NCI-H82 treated with DMSO at 0.1 percent for 48 hours (cell line): ENCODE measurements around the gene FOXC1.

Experiments used
- DNase-seq: peaks from one replicate; lab custom pipeline; 2025; ENCODE audit not compliant: unreplicated experiment; lab: John Stamatoyannopoulos, UW

Gene FOXC1

DNA sequence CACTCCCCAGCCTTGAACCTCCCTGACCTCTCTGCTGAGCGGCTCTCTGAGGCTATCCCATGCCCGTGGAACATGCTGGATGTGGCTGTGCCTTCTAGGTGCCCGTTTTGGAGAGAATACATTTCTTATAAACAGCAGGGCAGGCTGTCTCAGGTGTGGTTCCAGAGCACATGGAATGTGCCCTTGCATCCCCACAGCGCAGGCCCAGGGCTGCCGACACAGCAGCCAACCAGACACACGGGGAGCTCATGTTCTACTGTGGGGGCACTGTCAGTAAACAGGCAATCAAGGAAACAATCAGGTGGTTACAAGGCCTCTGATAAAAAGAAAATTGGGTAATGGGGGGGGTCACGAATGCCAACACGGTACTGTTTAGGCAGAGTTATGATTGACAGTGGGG, 30.8 kb downstream of the FOXC1 start:
- DNase-seq, result no peak

DNA sequence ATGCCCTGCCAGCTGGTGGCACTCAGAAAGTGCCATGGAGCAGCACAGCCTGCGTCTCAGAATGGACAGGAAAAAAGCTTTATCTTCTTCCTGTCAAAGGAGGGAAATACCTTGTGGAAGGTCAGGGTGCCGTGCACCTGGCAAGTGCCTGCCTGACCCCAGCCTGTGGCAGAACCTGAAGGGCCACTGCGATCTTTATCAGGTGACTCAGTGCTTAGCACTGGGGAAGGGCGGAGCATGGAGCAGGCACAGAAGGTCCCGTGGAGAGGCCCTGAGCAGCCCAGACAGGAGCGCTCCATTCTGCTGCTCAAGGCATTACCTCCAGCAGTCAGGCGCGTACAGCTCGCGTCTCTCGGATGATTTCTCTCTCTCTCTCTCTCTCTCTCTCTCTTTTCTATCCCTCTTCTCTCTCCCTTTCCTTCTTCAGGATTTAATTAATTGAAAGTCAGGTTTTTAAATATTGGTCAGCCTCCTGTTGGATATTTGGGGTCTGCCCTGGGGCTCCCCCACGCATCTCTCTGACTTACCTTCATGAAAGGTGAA, 31.7 kb downstream of the FOXC1 start:
- DNase-seq, result no peak

GRCh38 chr6:1643111-1643510, 33.4 kb downstream of the FOXC1 start:
- DNase-seq, result no peak

DNA sequence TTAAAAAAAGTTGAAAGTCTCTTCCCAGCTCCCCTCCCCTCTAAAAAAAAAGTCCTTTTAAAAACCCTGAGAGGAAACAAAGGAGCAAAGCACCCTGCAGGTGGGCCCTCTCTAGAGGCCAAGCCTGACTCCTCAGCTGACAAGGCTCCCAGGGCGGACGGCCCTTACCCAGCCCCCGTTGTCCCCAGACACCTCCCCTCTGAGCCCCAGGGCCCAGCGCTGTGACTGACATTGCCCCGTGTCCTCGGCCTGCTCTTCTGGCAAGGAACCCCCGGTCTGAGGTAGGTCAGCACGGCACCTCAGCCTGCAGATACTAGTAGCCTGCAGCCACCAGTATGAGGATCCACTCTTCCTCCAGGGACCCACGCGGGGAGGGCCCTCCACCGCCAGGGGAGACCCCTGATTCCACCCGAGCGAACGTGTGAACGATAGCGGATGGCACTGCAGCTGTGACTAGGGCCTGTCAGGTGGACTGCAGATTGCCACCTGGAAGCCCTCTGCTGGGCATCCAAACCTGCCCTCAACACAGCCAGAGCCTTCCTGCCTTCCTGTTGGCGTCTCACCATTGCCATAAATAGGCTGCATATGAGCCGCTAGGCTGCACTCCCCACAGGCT, 34.2 kb downstream of the FOXC1 start:
- DNase-seq, result no peak

- DNase-seq, result no peak
Measured at GRCh38 chr6:1644516-1645060, 34.9 kb downstream of the FOXC1 start.

DNA sequence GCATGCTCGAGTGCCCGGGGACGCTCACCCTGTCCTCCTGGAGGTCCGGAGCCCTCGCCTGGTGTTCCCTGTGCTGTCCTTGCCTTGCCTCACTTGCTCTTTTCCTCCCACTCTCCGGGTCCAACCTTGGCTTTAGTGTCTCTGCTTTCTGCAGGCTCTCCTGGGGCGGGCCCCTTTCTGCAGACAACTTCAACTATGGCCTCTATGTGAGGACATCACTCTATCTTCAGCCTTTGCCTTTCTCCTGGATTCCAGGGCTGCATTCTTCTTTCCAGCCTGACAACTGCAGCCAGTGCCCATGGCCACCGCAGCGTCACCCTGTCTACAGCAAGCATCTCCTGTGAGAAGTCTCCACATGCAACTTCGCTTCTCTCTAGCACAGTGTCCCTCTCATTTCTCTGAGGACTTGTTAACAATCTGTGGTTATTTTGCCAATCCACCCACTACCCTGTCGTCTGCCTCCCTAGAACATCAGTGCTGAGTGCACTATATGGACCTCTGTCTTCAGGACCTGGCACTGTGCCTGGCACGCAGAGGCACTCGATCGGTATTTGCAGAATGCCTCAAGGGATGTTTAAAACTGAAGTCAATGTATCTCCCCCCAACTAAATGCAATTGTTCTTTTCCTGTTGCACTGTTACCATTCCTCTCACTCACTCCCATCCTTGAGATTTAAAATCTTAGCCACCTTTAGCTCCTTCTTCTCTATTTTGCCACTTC, 35.9 kb downstream of the FOXC1 start:
- DNase-seq, result no peak

DNA sequence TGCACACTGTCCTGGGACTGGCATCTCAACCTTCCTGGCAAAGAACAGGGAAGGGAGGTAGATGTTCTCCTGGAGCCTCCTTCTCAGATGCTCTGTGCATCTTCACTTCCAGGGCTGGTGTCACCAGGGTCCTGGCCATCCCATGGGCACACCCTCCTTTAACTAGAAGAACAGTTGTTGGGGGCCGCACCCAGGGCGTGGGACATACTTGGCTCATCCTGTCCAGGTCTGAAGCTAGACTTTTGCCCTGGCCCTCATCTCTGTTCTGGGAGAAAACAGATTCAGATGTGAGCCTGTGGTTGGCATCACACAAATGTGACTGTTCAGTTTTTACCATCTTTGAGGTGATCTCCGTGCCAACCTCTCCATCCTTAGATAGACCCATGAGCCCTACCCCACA, 41.6 kb downstream of the FOXC1 start:
- DNase-seq, result no peak

GRCh38 chr6:1652842-1653241, 43.1 kb downstream of the FOXC1 start:
- DNase-seq, result no peak

DNA sequence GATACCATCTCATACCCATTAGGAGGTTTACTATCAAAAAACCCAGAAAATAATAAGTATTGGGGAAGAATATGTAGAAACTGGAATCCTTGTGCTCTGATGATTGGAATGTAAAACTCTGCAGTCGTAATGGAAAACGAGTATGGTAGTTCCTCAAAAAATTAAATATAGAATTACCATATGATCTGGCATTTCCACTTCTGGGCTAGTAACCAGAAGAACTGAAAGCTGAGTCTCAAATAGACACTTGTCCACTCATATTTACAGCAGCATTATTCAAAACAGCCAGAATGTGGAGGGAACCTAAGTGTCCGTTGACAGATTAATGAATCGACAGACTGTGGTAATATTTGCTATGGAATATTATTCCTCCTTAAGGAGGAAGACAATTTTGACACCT, 44.3 kb downstream of the FOXC1 start:
- DNase-seq, result no peak

DNA sequence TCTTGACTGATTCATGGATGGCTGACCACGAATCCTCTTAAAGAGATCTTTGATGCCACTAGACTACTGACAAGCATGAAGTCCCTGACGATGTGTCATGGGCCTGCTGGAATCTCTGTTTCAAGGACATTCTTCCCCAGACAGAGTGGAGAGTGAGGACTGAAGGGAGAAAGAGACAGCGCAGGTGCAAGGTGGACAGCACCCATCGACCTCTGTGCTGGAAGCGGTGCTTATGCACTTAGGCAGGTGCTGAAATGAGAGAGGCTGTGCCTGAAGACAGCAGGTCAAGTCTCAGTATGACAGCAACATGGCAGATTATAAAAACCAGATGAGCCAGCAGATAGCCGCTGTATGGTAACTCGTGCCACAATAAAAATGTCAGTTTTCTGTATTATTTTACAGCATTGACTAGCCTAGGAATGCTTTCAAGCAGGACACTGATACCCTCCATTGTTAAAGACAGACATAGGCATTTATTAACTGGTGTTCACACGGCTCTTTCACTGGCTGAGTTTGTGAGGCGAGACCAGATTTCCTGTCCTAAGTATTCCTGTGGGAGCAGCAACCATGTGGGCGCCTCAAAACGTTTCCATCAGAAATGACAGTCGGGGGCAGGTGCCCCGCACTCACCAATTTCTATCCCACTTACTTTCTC, 47.5 kb downstream of the FOXC1 start:
- DNase-seq, result no peak

DNA sequence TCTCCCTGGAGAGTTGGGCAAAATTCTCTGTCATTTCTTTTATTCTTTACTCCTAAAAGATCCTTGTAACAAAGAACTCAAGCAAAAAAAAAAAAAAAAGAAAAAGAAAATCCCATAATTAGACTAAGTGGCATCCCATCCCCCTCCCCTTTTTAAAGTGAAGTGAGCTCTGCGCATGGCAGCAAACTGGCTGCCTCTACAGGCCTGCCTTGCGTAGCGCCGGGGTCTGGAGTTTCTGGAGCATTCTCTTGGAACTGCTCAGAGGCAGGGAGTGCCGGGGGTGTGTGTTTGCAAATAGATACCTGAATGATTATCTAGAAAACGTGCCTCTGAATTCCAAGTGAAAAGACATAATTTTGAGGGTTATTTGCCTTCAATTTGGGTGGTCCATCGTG, 48.1 kb downstream of the FOXC1 start:
- no peak for DNase-seq

DNA sequence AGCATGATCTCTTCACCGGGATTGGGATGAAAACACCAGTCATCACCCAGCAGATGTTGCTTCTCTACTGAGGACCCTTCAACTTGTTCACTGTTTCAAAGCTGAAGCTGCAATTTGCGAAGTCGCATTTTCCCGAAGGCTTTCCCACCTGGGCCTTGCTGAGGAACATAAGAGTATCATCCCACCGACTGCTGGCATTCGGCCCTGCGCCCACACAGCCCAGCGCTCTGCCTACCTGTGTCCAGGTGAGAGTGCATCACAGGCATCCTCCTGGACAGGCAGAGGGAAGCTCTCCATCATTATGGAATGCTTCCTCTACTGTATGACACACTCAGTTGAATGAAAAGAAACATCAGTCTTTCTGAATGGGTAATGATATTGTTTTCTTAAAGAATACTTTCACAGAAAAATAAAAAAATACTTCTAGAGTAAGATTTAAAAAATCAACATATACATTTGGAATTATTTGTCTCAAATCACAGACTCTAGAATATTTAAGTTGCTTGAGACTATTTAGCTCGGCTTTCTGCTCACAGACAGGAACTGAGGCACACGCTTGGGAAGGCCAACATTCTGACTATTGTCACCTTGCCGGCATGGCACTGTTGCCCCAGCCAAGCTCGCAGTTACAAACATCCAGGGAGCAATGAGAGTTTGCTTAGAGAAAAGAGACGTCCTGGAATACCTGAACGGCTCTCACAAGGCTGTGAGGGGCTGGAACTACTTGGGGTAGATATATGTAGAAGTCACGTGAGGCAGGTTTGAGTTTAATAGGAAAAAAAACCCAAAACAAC, 48.7 kb downstream of the FOXC1 start:
- no peak for DNase-seq

DNA sequence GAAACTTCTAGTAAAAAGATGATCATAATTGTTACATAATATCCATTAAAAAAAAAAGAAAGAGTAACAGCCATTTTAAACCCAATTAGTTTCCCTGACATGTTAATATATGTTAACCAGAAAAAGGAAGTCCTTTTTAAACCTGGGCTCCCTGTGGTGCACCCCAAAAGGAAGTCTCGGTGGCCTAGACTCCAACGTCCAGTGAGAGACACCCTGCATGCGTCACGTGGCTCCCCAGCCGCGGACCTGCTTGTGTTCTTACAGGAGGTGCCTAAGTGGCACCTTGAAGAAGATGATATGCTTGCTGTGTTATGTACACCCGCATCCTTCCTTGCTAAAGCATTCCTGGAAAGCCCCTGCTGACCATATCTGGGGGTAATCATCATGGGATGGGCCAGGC, 50.1 kb downstream of the FOXC1 start:
- DNase-seq, result no peak

DNA sequence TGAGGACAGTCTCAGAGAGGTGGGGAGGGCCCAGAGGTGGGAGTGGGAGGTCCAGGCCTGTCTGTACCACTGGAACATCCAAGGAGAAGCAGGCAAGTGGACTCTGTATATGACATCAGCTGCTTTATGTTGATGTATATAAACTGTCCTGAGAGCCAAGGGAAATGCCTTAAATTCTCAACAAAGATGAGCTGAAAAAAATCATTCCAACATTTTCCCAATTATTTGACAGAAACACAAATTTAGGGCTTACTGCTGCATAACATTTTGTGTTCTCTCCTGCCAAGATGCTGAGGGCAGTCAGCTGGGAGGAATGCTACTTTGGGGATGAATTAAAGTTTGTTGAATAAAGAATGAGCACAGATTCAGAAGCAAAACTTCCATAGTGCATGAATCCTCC, 52.8 kb downstream of the FOXC1 start:
- no peak for DNase-seq
